NCI-H146 treated with DMSO at 0.1 percent for 48 hours (cell line): ENCODE measurements around the gene WFIKKN1.

Experiments
- DNase-seq: peaks from one replicate; lab custom pipeline; 2025; ENCODE audit not compliant: unreplicated experiment; lab: John Stamatoyannopoulos, UW

The WFIKKN1 gene

DNA sequence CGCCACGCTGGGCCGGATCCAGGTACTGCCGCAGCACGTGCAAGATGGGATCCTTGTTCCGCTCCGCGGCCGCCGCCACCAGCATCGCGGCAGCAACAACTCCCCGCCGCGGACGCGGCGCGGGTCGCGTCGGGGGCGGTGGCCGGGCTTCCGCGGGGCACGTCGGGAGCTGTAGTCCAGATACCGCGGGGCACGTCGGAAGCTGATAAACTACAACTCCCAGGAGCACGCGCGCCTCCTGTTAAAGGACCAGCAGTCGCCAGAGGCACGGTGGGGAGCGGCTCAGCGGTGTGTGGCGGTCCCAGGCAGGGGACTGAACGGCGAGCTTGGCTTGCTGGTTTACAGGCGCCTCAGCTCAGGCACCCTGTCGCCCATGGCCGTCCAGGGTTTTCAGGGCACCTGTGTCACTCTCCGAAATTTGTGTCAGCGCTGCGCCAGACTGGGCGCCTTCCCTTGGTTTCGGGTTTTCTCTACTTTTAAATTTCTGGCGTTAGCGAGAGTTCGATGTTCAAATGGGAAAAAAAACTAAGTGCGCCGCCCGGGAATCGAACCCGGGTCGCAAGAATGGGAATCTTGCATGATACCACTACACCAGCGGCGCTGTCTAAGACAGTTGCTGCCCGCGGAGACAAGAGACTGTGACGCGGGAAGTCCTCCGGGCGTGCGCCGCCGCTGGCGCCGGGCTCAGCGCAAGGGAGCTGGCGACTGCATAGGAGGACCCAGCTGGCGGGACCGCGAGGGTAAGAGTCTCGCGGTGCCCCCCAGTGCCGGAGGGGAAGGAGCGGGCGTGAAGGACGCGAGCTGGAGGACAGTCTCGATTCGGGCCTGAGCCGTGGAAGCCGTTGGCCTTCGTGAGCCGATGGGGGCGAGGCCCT, 5.7 kb downstream of the WFIKKN1 start, which contains the start of gene METTL26:
METTL26 (minus strand) TSS at position 100 of the 875 bp plus-strand sequence; CDS start at position 85, 15 bp downstream.
- DNase-seq = peak; percentile 93

DNA sequence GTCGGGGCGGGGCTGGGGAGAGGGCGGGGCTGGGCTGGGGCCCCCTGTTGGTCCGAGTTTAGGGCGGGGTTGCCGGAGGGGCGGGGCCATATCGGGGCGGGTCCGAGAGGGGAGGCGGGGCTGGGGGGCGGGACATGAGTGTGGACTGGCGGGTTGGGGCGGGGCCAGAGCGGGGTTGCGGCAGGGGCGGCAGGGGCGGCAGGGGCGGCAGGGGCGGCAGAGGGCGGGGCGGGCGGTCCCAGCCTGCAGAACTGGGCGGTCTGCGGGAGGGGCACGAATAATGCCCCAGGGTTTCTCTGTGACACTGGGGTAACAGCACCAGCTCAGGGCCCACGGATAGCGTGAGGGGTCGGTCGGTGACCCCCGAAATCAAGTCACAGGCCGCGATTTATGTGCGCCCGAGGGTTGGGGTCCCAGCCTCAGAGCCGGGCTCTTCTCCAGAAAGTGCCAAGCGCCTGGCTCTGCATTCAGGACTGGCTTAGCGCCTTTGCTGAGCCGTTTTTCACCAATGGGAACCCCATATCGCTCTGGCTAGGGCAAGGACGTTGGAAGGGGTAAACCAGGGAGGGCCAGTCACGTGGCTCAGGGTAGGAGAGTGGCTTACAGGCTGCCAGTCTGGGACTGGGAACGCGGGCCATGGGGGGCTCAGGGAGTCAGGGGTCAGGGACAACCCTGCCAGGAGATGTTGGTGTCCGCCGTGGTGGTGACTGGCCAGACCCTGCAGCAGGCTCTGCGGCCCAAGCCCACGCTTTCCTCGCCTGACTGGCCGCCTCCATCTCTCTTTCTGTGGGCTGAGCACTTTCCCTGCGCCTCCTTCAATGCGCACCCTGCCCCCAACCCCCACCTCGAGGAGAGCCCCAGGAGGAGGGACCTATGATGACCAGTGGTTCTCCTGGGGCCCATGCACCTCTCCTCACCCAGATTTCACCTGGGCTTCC, 6.6 kb downstream of the WFIKKN1 start:
- DNase-seq = peak; percentile 82

GRCh38 chr16:638034-638543, 7.3 kb downstream of the WFIKKN1 start:
- no peak for DNase-seq

DNA sequence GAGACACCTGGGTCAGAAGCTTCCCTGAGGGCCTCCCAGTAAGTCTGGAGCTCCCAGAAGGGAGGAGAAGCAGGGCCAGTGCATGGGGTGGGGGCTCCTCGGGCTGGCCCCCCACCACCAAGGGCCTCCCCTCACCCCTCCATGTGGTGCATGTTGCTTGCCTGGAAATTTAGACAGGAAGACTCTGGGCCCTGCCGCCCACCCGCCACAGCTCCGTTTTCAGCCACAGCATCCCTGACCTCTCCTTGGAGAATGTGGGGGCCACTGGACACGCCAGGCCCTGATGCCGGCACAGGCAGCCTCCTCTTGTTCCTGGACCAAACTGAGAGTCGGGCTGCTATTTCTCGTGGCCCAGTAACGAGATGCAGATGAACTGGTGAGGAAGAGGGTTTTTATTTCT, 8.1 kb downstream of the WFIKKN1 start:
- no peak for DNase-seq

DNA sequence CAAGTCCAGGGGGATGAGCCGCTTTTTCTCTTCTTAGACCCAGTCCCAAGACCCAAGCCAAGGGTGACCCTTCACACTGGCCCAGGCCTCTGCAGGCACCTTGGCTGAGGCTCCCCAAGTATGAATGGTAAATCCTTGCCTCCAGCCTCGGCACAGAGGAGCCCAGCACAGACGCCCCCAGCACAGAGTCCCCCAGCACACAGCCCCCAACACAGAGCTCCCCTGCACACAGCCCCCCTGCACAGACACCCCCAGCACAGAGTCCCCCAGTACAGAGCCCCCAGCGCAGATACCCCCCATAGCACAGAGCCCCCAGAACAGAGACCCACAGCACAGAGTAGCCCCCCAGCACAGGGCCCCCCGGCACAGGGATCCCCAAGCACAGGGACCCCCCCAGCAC, 9.8 kb downstream of the WFIKKN1 start:
- DNase-seq = no peak

- DNase-seq = peak; percentile 68
These were observed 10.8 kb downstream of the WFIKKN1 start, which contains the start of gene MCRIP2 for GRCh38 chr16:641326-642188. Gene MCRIP2, plus strand, starts transcription at chr16:641828. Its CDS starts 164 bp downstream, at chr16:641992.

- peak; percentile 14 for DNase-seq
These were observed 11.6 kb downstream of the WFIKKN1 start for GRCh38 chr16:642189-643049.

DNA sequence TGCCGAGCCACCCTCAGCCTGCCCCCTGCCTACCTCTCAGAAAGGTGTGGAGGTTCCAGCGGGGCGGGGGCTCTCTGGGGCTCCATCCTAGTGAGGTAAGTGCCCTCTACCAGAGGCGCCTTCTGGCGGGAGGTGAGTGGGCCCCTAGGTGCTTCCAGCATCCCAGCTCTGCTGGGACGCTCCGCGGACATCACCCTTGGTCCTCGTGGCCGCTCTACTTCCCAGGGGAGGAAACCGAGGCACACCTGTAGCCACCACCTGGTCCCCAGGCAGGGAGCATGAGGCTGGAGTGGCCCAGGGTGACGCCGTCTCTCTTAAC, 12.2 kb downstream of the WFIKKN1 start:
- no peak for DNase-seq

- no peak for DNase-seq
These were observed 13.8 kb downstream of the WFIKKN1 start for GRCh38 chr16:644556-644955.

DNA sequence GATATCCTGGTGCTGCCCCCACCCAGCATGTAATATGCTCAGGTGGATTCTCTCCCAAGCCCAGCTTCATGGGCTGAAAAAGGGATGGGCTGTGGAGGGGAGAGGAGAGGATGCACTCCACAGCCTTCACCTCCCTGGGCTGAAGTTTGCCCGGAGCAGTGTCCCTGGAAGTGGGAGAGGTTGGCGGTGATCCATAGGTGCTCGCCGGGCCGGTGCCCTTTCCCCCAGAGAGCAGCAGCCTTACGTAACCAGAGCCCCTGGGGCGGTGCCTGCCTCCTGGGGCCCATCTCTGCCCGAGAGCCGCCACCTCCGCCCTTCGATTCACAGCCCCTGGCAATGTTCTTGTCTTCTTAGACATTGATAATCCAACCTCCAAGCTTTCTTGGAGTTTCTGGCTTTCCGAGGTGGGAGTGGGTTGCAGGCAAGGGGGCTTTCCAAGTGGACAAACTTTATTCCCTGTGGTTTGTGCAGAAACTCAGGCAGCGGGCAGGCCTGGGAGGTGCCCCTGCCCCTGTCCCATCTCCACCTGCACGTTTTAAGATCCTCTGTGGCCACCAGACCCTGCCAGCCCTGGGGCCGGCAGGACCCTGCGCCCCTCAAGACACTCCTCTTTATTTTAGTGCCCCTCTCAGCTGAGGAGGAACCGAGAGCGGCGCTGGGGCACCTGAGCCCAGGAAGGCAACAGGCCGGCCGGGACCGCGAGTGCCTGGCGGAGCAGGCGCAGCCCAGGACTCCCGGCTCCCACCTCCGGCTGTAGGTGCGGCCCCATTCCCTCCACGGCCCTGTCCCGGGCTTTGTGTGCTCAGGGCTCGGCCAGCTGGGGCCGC, 15.3 kb downstream of the WFIKKN1 start:
- no peak for DNase-seq

GRCh38 chr16:646679-647172, 15.9 kb downstream of the WFIKKN1 start:
- DNase-seq = no peak

DNA sequence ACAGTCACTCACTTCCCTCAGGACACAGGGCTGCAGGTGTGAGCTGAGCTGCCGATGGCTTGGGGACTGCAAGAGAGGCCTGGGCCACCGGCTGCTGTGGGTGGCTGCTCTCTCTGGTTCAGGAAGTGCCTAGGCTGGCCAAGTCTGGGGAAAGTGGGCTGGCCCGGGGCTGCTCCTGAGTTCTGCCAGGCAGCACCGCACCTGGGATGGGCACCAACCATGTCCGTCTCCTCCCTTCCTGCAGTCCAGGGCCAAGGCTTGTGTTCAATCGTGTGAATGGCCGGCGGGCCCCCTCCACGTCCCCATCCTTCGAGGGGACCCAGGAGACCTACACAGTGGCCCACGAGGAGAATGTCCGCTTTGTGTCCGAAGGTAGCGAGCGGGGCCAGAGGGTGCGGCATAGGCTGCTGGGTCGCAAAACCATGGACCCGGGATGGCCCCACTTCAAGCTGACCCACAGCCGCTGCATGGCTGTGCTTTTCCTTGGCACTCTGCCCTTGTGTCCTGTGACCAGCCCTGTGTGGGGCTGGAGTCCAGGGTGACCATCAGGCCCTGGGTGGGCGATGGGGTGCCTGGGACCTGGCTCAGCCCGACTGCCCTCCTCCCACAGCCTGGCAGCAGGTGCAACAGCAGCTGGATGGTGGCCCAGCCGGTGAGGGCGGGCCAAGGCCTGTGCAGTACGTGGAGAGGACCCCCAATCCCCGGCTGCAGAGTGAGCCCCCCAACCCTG, 16.6 kb downstream of the WFIKKN1 start:
- no peak for DNase-seq

GRCh38 chr16:648071-648780, 17.4 kb downstream of the WFIKKN1 start:
- DNase-seq = peak; percentile 5

GRCh38 chr16:648781-649589, 18.2 kb downstream of the WFIKKN1 start, which contains the start of gene WDR90:
Gene WDR90, plus strand, starts transcription at chr16:649365. Its CDS starts 52 bp downstream, at chr16:649417.
- peak; percentile 84 for DNase-seq

GRCh38 chr16:649631-650030, 18.8 kb downstream of the WFIKKN1 start:
- no peak for DNase-seq

- no peak for DNase-seq
These were observed 21.1 kb downstream of the WFIKKN1 start for GRCh38 chr16:651844-652243.
